ENCODE measurements around the gene VPS4A. TPM values are rescaled to one million over a fixed set of nuclear protein-coding genes. Genes with fewer than 3 reads are reported as not detected.

Gene VPS4A
- total and polyA plus RNA-seq, 7 donors: 38.1 to 76.2 (median 56.5) TPM

DNA sequence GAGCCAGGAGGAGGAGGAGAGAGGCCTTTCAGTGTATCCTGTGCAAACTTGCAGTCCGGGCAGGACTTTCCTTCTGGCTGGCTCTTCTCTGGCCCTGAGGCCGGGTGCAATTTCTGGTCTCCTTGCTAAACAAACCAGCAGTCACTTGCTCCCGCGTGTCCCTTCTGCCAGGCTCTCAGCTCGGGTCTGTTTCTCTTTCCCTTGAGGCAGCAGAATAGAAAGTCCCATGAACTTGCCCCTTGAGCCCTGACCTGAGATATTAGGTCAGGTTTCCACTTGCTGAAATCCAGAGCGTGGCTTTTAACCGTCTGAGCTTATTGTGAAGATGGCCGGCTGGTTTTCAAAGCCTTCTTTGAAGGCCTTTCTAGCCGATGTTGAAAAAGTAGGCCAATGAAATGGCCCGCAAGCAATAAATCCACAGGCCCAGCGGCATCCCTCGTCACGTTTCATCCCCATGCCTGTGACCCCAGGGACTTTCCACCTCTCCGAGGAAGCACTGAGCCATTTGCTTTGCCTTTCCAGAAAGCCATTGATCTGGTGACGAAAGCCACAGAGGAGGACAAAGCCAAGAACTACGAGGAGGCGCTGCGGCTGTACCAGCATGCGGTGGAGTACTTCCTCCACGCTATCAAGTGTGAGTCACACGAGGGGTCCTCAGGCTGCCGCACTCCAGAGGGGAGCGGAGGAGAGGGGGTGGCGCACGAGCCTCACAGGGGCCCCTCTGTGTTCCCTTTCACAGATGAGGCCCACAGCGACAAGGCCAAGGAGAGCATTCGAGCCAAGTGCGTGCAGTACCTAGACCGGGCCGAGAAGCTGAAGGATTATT lies 4.5 kb downstream of the VPS4A start:
- Histone ChIP-seq H3K4me1 (peaks cover 29% of the 10 kb centered on the region), H3K9me3 (no peaks in the 10 kb centered on the region), H3K27me3 (ENCODE audit: insufficient read depth in 3 of 3, low read length in 2 of 3) (no peaks in the 10 kb centered on the region), H3K36me3 (ENCODE audit: insufficient read depth in 1 of 2, low read depth in 1 of 2) (peaks cover 7 to 68% of the 10 kb centered on the region in 2 donors), H3K27ac (peak overlapping the region; percentile 77), H3K4me3 (no peak overlapping the region)
- intact Hi-C loops (cut with DNase I): no loop called here
- TF ChIP-seq, protein P1, sequence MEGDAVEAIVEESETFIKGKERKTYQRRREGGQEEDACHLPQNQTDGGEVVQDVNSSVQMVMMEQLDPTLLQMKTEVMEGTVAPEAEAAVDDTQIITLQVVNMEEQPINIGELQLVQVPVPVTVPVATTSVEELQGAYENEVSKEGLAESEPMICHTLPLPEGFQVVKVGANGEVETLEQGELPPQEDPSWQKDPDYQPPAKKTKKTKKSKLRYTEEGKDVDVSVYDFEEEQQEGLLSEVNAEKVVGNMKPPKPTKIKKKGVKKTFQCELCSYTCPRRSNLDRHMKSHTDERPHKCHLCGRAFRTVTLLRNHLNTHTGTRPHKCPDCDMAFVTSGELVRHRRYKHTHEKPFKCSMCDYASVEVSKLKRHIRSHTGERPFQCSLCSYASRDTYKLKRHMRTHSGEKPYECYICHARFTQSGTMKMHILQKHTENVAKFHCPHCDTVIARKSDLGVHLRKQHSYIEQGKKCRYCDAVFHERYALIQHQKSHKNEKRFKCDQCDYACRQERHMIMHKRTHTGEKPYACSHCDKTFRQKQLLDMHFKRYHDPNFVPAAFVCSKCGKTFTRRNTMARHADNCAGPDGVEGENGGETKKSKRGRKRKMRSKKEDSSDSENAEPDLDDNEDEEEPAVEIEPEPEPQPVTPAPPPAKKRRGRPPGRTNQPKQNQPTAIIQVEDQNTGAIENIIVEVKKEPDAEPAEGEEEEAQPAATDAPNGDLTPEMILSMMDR (IDR thresholded peaks at IDR 0.05): no peak
- WGBS, 3 donors: 75 to 87% (median 76%) methylated on average over 30 of the region's 30 CpGs
- DNase-seq: no peak
- no peak for ATAC-seq

DNA sequence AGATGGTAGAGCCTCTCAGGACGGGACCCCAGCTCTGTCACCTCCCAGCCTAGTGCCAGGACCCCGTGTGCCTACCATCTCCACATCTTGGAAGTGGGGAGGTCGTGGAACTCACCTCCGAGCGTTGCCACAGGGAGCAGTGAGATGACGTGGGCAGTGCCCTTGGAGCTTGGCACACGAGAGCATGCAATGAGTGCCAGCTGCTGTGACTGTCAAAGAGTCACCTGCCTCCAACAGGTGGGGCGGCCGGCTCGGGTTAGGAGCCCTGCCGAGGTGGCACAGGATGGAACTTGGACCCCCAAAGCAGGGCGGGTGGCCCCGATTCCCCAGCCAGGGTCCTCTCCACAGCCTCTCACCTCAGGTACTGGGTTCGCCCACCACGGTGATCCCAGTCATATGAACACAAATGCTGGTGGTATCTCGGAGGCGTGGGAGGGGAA lies 5.5 kb downstream of the VPS4A start:
- Histone ChIP-seq H3K9me3 (no peaks in the 10 kb centered on the region), H3K4me3 (no peak overlapping the region), H3K27ac (peak overlapping the region; percentile 77), H3K4me1 (peaks cover 29% of the 10 kb centered on the region), H3K27me3 (ENCODE audit: insufficient read depth in 3 of 3, low read length in 2 of 3) (no peaks in the 10 kb centered on the region), H3K36me3 (ENCODE audit: insufficient read depth in 1 of 2, low read depth in 1 of 2) (peaks cover 7 to 77% of the 10 kb centered on the region in 2 donors)
- ATAC-seq (peak; percentile 45 to 62 (median 57)), DNase-seq (peak; percentile 49 to 57)
- TF ChIP-seq, protein P1 (IDR thresholded peaks at IDR 0.05): no peak
- WGBS, 3 donors: 64 to 72% (median 68%) methylated on average over 17 of the region's 17 CpGs
- intact Hi-C loops (cut with DNase I): no loop called here

DNA sequence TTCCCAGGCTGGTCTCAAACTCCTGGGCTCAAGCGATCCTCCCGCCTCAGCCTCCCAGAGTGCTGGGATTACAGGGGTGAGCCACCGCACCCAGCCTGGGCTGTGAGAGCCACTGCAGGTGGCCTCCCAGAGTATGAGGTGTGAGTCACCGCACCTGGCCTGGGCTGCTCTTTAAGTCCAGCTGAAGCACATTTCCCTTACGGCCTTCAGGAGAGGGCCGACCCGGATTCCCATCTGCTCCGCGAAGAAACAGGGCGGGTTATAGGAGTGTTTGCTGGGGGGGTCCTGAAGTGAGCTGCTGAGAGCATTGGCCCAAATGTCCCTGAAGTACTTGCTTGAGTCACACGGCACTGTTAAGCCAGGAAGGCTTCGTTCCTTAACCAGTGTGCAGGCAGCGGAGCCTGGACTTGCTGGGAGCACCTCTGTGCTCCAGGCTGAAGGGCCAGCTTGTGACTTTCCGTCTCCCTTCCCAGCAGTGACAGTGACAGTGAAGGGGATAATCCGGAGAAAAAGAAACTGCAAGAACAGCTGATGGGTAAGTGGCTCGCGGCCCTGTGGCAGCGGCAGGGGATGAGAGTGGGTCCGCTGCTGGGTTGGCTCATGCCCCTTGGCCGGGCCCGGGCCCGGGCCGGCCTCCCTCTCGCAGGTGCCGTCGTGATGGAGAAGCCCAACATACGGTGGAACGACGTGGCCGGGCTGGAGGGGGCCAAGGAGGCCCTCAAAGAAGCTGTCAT lies 7.2 kb downstream of the VPS4A start:
- Histone ChIP-seq H3K36me3 (ENCODE audit: insufficient read depth in 1 of 2, low read depth in 1 of 2) (peaks cover 10 to 92% of the 10 kb centered on the region in 2 donors), H3K27me3 (ENCODE audit: insufficient read depth in 3 of 3, low read length in 2 of 3) (no peaks in the 10 kb centered on the region), H3K27ac (peak overlapping the region; percentile 77), H3K4me3 (no peak overlapping the region), H3K4me1 (peaks cover 21% of the 10 kb centered on the region), H3K9me3 (no peaks in the 10 kb centered on the region)
- 81 to 92% (median 89%) methylated on average over 30 of the region's 30 CpGs for WGBS, 3 donors
- TF ChIP-seq, protein P1 (IDR thresholded peaks at IDR 0.05): no peak
- ATAC-seq: peak; percentile 36 to 62 (median 46)
- no peak for DNase-seq
- intact Hi-C loops (cut with DNase I): loop anchor here in 1 of 2 donors (2.0 kb wide), 1 partner anchor 66 kb away; no protein-coding TSS in a partner anchor

DNA sequence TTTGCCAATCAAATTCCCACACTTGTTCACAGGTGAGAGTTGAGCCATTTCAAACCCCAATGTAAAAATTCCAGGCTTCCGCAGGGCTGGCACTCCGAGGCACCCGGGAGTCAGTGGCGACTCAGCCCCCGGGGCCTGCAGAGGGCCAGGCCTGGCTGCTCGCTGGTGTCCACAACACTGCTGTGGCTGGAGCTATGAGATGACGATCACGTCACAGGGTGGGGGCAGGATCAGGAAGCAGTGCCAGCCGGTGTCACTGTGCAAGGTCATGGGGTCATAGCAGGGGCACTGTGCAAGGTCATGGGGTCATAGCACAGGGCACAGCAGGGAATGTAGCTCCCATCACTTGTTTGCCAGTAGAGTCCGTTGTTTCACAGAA lies 7.8 kb downstream of the VPS4A start:
- ATAC-seq (no peak), DNase-seq (no peak)
- intact Hi-C loops (cut with DNase I): loop anchor here in 1 of 2 donors (2.0 kb wide), 1 partner anchor 66 kb away; no protein-coding TSS in a partner anchor
- WGBS, 3 donors: 74 to 76% (median 74%) methylated on average over 10 of the region's 10 CpGs
- H3K4me1 ChIP-seq: peaks cover 27% of the 10 kb centered on the region
- no peaks in the 10 kb centered on the region for H3K9me3 ChIP-seq
- H3K4me3 ChIP-seq: no peak overlapping the region
- no peak overlapping the region for H3K27ac ChIP-seq
- TF ChIP-seq, protein P1 (IDR thresholded peaks at IDR 0.05): no peak
- peaks cover 10 to 95% of the 10 kb centered on the region in 2 donors for H3K36me3 ChIP-seq (ENCODE audit: insufficient read depth in 1 of 2, low read depth in 1 of 2)
- no peaks in the 10 kb centered on the region for H3K27me3 ChIP-seq (ENCODE audit: insufficient read depth in 3 of 3, low read length in 2 of 3)
